GM21723 (cell line): ENCODE measurements around the gene MFAP5.
"Not testable (repeated sequence)": the region's sequence is repeated elsewhere in the genome, so short reads cannot be mapped to it uniquely, and the experiment has no call there.

ENCODE experiments used
- ATAC-seq: cut with Tn5 transposase; IDR thresholded peaks from one replicate; pipeline ENCODE4 v1.9.1; 2021; ENCODE audit warnings: mild to moderate bottlenecking, moderate library complexity; ENCODE audit not compliant: unreplicated experiment

MFAP5 gene

DNA sequence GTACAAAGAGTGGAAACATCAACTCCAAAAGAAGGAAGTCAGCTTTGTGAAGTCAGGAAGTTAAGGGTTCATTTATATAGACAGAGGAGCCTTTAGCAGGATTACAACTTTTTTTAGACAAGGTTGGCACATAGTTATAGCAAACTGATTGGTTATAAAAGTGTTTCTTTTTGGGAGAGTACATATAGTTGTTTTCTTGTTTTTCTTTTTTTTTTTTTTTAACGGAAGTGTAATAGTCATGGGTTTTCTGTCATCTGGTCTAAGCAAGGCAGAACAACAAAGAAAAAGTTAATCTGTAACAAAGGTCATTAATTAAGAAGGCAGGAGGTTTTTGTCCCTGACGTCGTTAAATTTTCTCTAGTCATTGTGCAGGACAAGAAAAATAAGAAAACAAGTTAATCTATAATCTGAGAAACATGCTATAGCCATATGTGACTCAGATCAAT lies 13.0 kb upstream of the MFAP5 start:
- ATAC-seq = no peak

DNA sequence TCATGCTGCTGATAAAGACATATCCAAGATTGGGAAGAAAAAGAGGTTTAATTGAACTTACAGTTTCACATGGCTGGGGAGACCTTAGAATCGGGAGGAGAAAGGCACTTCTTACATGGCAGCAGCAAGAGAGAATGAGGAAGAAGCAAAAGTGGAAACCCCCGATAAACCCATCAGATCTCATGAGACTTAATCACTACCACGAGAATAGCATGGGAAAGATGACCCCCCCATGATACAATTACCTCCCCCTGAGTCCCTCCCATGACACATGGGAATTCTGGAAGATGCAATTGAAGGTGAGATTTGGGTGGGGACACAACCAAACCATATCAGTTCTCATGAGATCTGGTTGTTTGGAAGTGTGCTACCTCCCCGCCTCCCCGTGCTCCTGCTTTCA lies 9.8 kb upstream of the MFAP5 start:
- ATAC-seq = no peak

DNA sequence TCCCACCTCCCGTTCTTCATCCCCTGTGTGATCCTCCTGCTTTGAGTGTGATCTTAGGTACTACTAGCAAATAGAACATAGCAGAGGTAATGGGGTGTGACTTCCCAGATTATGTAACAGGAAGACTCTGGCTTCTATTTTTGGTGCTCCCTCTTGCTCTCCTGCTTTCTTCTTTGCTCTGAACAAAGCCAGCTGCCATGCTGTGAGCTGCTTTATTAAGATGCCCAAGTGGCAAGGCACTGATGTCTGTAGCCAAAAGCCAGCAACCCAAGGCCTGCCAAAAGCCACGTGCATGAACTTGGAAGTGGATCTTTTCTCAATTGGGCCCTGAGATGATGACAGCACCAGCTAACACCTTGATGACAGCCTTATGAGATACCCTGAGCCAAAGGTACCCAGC lies 5.8 kb upstream of the MFAP5 start:
- ATAC-seq = no peak

DNA sequence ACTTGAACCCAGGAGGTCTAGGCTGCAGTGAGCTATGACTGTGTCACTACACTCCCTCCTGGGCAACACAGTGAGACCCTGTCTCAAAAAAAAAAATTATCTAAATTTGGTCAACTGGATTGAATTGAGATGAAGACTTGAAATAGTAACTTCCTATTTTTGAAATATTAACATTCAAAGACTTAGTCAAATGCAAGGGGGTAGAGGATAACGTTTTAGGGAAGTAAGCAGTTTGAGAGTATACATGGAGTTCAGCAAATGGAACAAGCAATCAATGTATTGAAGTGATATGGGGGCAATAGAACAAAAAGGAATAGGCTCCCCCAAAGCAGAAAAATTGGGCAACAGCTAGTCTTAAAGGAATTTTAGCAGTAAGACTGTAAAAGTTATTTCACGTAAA lies 4.6 kb upstream of the MFAP5 start:
- ATAC-seq = no peak

DNA sequence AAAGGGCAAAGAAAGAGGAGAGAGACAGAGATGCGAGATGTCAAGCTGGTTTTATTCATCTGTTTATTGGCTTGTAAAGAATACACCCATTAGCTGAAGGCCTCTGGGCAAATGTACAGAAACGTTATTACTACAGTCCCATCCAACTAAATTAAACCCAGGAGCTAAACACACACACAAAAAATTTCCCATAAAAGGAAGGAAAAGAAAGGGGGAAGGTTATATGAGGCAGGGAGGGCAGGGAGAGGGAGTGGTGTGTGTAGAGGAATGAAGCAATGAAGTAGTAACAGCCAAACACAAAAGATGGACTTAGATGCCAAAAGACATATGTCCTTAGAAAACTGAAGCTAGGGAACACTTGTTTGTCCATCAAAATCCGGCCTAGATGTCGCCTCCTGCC lies 3.1 kb upstream of the MFAP5 start:
- no peak for ATAC-seq

DNA sequence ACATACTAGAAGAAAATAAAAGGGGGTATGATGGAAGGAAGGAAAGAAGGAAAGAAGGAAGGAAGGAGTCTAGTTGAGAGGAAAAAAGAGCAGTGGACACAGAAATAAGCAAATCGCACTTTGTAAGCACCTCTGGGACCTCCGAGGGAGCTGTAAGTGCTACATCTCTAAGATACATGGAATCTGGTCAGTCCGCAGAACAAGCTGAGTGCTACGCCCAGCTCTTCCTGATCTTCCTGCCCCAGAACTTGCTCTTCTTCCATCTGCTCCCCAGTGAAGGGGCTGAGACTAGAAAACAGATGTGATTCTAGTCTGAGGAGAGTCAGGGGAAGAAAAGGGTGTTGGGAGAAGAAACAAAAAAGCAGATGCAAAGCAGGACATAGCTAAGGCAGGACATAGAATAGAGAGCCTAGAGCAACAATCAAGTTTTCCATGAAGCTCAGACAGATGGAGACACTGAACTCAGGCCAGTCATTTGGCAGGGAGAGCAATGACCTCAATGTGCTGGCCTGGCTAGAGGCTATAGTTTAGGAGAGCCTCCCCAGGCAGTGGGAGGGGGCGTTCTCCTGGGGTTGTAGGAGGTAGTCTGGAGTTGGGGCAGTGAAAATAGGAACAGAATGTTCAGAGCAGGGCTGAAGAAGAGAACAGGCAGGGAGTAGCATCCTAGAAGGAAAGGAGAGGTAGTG lies 1.7 kb upstream of the MFAP5 start:
- no peak for ATAC-seq

DNA sequence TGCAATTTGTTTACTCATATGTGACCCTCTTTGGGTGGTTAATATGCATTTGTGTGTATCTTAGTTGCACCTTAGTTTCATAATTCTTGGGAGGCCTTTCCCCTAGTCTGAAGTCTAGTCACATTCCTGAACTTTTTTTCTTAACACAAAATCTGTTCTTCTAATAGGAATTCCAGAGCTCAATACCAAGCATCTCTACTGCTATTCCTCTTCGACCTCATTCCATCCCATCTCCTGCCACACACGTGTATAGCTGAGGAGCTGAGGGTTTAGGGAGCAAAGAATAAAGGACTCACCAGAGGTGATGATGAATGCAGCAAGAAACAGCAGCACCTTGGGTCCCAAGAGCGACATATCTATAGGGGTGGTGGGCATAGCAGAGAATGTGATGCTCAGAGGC lies 875 bp downstream of the MFAP5 start:
- ATAC-seq = no peak

DNA sequence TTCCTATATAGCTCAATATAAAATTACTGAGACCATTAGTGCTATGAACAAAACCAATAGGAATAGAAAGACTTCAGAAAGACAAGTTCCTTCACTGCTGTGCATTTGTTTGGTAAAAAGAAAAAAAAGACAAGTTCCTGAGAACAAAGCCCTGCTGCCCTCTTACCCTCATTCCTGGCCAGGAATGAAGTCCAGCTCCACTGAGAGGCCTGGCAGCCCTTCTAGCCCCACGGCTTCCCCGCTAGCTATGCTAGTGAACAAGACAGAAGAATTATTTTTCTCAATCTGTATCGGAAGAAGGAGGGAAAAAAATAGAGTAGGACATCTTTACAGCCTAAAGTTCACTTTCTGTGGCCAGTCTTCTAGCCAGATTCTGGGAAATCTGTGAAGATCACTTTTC lies 1.6 kb downstream of the MFAP5 start:
- ATAC-seq = no peak

DNA sequence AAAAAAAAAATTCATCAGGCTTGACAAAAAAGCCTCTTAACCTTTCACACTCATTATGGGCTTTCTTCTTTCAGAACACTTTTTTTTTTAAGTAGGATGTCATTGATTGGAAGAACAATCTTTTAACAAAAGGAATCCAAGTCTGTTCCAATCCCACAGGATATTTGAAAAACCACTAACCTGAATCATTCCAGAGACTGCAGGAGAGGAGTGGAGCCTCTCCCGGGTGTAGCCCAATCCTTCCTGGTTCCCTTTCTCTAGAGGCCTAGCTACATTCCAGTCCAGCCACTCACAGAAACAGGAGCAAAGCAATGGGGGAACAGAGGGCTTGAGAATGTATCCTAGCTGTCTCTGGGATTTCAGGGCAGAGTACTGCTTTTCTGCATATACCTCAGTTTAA lies 4.3 kb downstream of the MFAP5 start:
- no peak for ATAC-seq

DNA sequence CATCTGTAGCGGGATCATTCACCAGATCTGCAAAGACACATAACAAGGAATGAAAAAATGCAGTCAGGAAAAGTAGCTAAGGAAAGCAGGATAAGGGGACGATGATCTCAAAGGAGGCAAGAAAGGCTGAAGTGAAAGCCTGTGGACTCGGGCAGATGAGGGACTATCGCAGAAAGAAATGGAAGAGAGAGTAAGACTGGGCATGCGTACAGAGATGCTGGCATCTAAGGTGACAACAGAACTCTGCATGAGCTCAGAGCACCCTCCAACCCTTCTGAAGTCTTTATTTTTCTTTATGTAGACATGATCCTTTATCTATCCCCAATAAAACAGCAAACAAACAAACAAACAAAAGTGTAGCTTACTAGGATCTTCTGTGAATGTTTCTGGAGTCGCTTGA lies 7.2 kb downstream of the MFAP5 start:
- ATAC-seq = no peak

DNA sequence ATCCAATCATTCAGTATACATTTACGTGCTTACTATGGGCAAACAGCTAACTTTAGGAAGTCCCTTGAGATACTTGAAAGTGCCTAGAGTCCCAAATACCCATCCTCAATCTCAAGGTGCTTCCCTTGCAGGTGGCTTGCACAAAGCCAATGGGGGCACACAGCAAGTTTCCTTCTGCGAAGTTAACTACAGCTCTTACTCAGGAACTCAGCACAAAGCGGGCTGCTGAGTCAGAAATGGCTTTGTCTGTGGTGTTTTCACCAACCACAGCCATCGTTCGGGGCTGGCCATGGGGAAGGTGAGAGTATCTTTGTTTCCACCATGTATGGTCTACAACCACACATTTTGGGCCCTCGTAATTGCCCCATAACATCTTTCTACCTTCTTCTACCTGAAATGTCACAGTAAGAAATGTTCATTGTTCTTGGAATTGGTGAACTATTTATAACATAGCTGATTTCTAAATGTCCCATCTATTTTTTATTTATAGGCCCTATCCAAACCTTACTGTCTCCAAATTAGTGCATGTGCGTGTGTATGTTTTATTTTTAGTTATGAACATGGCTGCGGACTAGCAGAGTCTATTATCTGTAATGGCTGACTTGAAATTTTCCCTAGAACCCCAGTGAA lies 13.9 kb downstream of the MFAP5 start:
- peak; percentile 75 for ATAC-seq

DNA sequence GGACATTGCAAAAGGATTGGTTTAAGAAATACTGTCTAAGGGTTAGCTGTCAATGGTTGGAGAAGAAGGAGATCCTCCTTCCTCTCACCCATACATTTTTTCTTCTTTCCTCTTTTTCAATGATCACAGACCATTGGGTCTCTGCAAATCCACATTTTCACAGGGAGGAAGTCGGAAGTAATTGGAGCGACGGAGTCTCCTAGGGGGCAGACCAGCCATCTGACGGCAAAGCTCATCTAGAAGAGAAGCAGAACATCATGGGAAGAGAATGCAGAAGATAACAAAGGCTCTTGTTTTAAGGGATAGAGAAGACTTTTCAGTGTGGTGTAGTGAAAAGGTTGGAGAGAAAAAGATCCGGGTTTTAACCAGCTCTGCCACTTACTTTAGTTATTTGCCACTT lies 14.7 kb downstream of the MFAP5 start:
- no peak for ATAC-seq

DNA sequence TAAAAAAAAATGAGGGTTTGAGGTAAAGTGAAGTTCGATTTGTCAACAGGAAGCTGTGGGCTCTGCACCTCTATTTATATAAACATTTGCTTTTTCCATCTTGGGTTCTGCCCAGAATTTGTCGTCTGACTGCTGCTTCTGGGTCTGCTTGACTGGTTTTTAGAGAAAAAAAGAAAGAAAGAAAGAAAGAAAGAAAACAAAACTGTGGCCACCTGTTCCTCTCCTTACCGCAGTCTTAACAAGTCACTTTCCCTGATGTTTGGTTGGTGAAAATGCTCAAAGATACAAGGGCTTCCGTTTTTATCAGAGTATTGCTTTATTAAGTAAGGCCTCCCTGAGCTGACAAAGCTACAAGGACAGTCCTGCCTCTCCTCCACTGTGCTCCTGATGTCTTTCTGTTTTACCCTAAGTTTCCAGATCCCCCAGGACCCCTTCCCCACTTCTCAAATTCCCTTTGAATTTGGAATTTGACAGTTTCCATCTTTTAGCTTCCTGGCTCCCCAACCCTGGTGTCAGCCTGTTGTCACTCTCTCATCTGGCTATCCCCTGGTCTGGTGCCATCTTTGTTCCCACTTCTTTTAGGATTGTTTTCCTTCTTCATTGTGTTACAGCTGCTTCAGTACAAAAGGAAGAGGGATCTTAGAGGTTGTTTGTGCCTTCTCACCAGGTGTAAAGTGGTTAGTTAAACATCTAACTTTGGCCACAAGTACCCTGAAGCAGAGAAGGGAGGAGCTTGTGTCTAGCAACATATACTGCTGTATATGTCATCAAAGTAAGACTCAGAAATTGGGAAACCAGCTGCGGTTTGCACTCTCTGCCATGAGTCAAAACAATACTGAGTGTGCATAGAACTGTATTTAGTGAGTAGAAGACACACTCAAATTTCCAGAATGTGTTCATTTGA lies 18.0 kb downstream of the MFAP5 start:
- peak; percentile 68 for ATAC-seq

DNA sequence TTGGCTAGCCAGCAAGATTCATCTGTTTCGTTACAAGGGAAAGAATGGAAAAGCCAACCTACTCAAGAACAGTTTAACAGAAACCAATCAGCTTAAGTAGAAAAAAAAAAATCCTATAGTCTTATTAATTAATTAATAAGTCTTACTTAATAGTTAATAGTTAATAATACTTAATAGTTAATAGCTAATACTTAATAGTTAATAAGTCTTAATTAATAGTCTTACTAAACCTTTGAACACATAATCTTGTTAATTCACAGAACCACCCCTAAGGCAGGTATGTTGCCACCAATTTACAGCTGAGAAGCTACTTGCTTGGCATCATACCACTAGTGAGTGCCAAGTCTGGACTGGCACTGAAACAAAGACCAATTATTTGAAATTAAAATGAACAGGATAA lies 19.9 kb downstream of the MFAP5 start:
- no peak for ATAC-seq

DNA sequence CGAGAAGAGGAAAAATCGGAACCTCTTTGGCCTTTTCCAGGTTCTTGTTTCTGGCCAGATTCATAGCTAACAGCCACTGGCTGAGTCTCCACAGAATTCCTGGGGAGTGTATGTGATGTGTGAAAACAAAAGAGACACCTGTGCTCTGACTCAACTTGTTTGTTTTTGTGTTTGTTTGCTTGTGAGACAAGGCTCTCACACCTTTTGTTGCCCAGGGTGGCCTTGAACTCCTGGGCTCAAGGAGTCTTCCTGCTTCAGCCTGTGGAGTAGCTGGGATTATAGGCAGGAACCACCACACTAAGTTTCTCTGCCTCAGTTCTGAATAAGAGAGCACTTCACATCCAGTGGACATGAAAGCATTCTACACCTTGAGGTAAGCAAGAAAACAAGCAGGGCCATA lies 22.7 kb downstream of the MFAP5 start:
- ATAC-seq = no peak

DNA sequence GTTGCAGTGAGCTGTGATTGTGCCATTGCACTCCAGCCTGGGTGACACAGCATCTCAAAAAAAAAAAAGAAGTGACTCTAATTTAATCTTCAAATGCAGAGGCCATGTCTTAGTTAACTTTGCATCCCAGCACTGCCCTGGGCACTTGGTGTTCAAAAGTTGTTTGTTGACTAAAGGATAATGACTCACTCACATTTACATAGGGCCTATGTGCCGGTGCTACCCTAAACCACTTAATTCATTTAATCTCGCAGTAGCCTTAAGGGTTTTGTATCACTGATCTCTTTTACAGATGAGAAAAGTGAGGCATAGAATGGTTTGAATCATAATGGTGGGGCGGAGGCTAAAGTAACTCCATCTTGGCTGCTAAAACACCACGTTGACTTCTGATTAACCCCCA lies 23.7 kb downstream of the MFAP5 start:
- ATAC-seq = no peak

DNA sequence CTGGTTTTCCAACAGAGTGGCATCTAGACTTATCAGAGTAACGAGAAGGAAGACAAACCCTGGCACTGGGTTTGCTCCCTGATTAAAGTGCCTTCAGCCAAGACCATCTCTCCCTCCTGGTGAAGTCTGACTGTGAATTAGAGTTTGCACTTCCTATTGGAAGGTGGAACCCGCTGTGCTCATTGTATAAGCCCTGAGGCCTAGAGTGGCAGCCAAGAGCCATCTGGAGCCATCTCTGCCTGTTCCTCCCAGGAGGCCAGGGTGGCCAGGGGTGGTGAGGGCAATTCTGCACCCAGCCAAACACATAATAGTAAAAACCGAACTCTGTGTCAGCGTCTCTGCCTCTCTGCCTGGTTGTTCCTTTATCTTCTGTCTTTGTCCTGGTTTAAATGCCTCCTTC lies 25.0 kb downstream of the MFAP5 start:
- ATAC-seq = no peak

DNA sequence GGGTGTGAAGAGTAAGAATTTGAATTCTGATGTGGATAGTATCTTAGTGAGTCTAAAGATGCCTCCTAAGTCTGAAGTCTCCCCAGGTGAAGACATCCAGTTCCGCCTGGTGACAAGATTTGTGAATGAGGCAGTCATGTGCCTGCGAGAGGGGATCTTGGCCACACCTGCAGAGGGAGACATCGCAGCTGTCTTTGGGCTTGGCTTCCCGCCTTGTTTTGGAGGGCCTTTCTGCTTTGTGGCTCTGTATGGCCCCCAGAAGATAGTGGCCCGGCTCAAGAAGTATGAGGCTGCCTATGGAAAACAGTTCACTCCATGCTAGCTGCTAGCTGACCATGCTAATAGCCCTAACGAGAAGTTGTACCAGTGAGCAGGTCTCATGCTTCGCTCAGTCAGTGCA lies 25.4 kb downstream of the MFAP5 start:
- ATAC-seq = no peak

DNA sequence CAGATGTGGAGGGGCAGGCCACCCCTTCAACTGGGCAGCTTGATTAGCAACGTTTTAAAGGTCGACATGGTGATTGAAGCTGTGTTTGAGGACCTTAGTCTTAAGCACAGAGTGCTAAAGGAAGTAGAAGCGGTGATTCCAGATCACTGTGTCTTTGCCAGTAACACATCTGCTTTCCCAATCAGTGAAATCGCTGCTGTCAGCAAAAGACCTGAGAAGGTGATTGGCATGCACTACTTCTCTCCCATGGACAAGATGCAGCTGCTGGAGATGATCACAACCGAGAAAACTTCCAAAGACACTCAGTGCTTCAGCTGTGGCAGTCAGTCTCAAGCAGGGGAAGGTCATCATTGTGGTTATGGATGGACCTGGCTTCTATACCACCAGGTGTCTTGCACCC lies 26.0 kb downstream of the MFAP5 start:
- ATAC-seq = no peak

DNA sequence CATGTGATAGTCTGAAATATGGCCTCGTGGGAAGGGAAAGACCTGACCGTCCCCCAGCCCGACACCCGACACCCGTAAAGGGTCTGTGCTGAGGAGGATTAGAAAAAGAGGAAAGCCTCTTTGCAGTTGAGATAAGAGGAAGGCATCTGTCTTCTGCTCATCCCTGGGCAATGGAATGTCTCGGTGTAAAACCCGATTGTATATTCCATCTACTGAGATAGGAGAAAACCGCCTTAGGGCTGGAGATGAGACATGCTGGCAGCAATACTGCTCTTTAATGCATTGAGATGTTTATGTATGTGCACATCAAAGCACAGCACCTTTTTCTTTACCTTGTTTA lies 26.6 kb downstream of the MFAP5 start:
- not testable (repeated sequence) for ATAC-seq

DNA sequence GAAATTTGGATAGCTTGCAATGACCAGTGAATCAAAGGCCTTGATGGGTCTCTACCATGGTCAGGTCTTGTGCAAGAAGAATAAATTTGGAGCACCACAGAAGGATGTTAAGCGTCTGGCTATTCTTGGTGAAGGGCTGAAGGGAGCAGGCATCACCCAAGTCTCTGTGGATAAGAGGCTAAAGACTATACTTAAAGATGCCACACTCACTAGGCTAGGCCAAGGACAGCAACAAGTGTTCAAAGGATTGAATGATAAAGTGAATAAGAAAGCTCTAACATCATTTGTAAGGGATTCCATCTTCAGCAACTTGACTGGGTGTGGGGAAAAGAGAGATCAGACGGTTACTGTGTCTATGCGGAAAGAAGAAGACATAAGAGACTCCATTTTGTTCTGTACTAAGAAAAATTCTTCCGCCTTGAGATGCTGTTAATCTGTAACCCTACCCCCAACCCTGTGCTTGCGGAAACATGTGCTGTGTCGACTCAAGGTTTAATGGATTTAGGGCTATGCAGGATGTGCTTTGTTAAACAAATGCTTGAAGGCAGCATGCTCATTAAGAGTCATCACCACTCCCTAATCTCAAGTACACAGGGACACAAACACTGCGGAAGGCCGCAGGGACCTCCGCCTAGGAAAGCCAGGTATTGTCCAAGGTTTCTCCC lies 27.2 kb downstream of the MFAP5 start:
- not testable (repeated sequence) for ATAC-seq

DNA sequence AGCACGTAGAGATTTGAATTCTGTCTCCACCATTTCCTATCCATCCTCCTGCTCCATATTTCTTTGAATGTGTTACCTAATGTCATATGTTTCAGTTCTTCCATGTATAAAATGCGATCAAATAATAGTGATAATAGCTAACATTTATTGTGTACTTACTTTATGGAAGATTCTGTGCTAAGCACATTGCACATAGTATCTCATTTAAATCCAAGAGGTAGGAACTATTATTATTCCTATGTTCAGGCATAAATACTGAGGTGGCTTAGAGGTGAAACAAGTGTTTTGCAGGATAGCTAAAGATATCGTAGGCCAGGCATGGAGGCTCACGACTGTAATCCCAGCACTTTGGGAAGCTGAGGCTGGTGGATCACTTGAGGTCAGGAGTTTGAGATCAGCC lies 32.5 kb downstream of the MFAP5 start:
- ATAC-seq = no peak
